Measurements from ENCODE around the gene CLDN7.

The CLDN7 gene

DNA sequence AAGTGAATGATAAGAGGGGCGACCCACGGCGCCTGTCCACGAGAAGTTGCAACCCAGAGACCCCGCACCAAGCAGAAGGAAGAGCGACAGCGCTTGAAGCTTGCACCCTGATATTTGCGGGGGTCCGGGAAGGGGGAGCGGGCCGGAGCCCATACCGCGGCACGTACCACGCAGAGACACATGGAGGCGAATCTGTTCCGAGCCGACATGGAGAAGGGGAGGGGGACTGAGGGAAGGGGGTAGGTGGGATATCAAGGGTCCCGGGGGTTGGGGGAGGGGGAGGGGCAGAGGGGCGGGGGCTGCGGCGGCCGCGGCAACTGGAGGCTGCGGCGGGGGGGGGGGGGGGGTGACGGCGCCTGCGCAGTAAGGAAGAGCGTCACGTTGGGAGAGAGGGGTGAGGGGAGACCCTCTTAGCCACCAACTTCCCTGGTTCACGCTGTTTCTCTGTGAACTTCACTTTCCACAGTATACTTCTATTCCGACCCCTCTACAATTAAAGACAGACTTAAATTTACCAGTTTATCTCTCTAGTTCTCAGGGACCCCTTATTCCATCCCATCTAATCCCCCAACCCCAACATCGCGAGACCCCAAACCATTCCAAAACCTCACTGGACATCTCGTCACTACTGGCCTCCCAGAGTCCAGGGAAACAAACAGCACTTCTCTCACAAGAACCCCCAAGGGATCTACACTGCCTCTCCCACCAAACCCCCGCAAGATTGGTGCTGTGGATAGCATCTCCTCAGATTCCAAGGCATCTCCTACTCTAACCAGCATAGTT lies 50.6 kb downstream of the CLDN7 start:
- peak; percentile 6 for FAIRE-seq
- TF ChIP-seq, protein P1, sequence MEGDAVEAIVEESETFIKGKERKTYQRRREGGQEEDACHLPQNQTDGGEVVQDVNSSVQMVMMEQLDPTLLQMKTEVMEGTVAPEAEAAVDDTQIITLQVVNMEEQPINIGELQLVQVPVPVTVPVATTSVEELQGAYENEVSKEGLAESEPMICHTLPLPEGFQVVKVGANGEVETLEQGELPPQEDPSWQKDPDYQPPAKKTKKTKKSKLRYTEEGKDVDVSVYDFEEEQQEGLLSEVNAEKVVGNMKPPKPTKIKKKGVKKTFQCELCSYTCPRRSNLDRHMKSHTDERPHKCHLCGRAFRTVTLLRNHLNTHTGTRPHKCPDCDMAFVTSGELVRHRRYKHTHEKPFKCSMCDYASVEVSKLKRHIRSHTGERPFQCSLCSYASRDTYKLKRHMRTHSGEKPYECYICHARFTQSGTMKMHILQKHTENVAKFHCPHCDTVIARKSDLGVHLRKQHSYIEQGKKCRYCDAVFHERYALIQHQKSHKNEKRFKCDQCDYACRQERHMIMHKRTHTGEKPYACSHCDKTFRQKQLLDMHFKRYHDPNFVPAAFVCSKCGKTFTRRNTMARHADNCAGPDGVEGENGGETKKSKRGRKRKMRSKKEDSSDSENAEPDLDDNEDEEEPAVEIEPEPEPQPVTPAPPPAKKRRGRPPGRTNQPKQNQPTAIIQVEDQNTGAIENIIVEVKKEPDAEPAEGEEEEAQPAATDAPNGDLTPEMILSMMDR (IDR thresholded peaks at IDR 0.05; ENCODE audit: insufficient read depth, missing control alignments), result no peak

More for the DNA sequence above, 50.6 kb downstream of the CLDN7 start:
- no peak for DNase-seq (ENCODE audit: insufficient read length, low spot score)
